Endothelial cell of umbilical vein (primary cell): Measurements from ENCODE around the gene PLEKHA5.

Source experiments
- CTCF ChIP-seq, 2 donors: IDR thresholded peaks; 1 replicate in 1 of 2; 2 replicates in 1 of 2; pipeline ENCODE4 v1.5.1; 2011; ENCODE audit warnings: low read length in 2 of 2, mild to moderate bottlenecking in 2 of 2, moderate library complexity in 2 of 2, control low read depth in 1 of 2, inconsistent platforms in 1 of 2, low read depth in 1 of 2; ENCODE audit not compliant: insufficient read depth in 1 of 2; ENCODE audit errors: extremely low read depth in 1 of 2
- MYC ChIP-seq: IDR thresholded peaks from one replicate; pipeline ENCODE4 v1.6.1; 2011; ENCODE audit warnings: mild to moderate bottlenecking, low read depth, low read length
- POLR2A ChIP-seq: IDR thresholded peaks from 2 replicates; pipeline ENCODE4 v1.6.1; 2012; ENCODE audit warnings: low read depth, mild to moderate bottlenecking, control low read depth, low read length

DNA sequence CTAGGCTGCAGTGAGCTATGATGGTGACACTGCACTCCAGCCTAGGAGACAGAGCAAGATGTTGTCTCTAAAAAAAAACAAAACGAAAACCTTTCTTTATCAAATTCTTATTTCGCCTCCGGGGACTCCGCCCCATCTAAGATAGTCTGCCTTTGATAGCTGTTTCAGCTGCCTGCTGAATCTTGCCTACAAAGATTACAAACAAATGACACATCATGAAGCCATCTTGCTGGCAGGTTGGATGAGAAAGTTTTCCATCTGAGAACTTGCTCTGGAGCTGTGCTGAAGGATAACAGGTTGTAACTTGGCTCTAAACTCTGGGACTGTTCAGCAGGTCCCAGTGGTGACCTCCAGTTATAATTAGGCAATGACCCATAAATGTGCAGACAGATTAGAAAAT lies 268.0 kb downstream of the PLEKHA5 start:
- no peak for TF ChIP-seq CTCF (IDR thresholded peaks at IDR 0.05; ENCODE audit: extremely low read depth in 1 of 2, insufficient read depth in 1 of 2, low read depth in 1 of 2, low read length in 2 of 2)
- TF ChIP-seq POLR2A: no peak
- TF ChIP-seq MYC: no peak
